HEK293T (cell line): ENCODE measurements around the gene ACOX1.

ENCODE experiments used
- CTCF ChIA-PET: fragments of 350-600 bp; formaldehyde crosslinking; extraction: SDS; loops from one replicate; lab custom pipeline; 2021; ENCODE audit warnings: antibody characterized with exemption, inconsistent platforms; lab: Yijun Ruan, JAX
- POLR2A ChIA-PET: fragments of 350-600 bp; formaldehyde crosslinking; extraction: SDS; loops from one replicate; lab custom pipeline; 2020; ENCODE audit warnings: antibody characterized with exemption, inconsistent platforms; lab: Yijun Ruan, JAX
- DNase-seq: peaks from one replicate; pipeline ENCODE4 v3.0.0; 2012; ENCODE audit warnings: mixed read lengths; ENCODE audit errors: extremely low spot score
- ARNT ChIP-seq: fragments of 450-650 bp; IDR thresholded peaks from 2 replicates; pipeline ENCODE4 v1.6.1; 2017; ENCODE audit warnings: mild to moderate bottlenecking
- BHLHE40 ChIP-seq: fragments of 450-650 bp; IDR thresholded peaks from 2 replicates; pipeline ENCODE4 v1.6.1; 2016; ENCODE audit warnings: mild to moderate bottlenecking, moderate library complexity, borderline replicate concordance
- CTBP1 ChIP-seq: fragments of 450-650 bp; IDR thresholded peaks from 2 replicates; pipeline ENCODE4 v1.6.1; 2016; ENCODE audit warnings: borderline replicate concordance
- ELF4 ChIP-seq: fragments of 450-650 bp; IDR thresholded peaks from 2 replicates; pipeline ENCODE4 v1.6.1; 2017; ENCODE audit warnings: antibody characterized with exemption
- FOXA1 ChIP-seq: fragments of 450-650 bp; IDR thresholded peaks from 2 replicates; pipeline ENCODE4 v1.6.1; 2016; ENCODE audit warnings: mild to moderate bottlenecking
- FOXK2 ChIP-seq: fragments of 450-650 bp; IDR thresholded peaks from 2 replicates; pipeline ENCODE4 v1.6.1; 2016; ENCODE audit warnings: mild to moderate bottlenecking
- FOXM1 ChIP-seq: fragments of 450-650 bp; IDR thresholded peaks from 2 replicates; pipeline ENCODE4 v1.6.1; 2017; ENCODE audit warnings: mild to moderate bottlenecking, borderline replicate concordance
- HDGF ChIP-seq: fragments of 450-650 bp; IDR thresholded peaks from 2 replicates; pipeline ENCODE4 v1.6.1; 2017; ENCODE audit warnings: antibody characterized with exemption, borderline replicate concordance
- L3MBTL2 ChIP-seq: fragments of 450-650 bp; conservative IDR thresholded peaks from 2 replicates; pipeline ENCODE4 v1.6.1; 2016; ENCODE audit warnings: mild to moderate bottlenecking
- LEF1 ChIP-seq: fragments of 450-650 bp; IDR thresholded peaks from 2 replicates; pipeline ENCODE4 v1.6.1; 2017; ENCODE audit warnings: mild to moderate bottlenecking, borderline replicate concordance
- NFRKB ChIP-seq: fragments of 450-650 bp; IDR thresholded peaks from 2 replicates; pipeline ENCODE4 v1.6.1; 2016; ENCODE audit warnings: mild to moderate bottlenecking, moderate library complexity
- PKNOX1 ChIP-seq: fragments of 450-650 bp; IDR thresholded peaks from 2 replicates; pipeline ENCODE4 v1.6.1; 2016
- SP1 ChIP-seq: fragments of 450-650 bp; IDR thresholded peaks from 2 replicates; pipeline ENCODE4 v1.6.1; 2017
- SUZ12 ChIP-seq: fragments of 450-650 bp; IDR thresholded peaks from 2 replicates; pipeline ENCODE4 v1.6.1; 2016; ENCODE audit warnings: mild to moderate bottlenecking
- TARDBP ChIP-seq: fragments of 450-650 bp; IDR thresholded peaks from 2 replicates; pipeline ENCODE4 v1.6.1; 2016
- ZNF384 ChIP-seq: fragments of 450-650 bp; IDR thresholded peaks from 2 replicates; pipeline ENCODE4 v1.6.1; 2016

The ACOX1 gene

GRCh38 chr17:75896415-75897159, 82.4 kb downstream of the ACOX1 start, which contains the start of gene TRIM65:
Gene TRIM65, minus strand, starts transcription at chr17:75896951. Its CDS starts 14 bp downstream, at chr17:75896937.
- DNase-seq, result peak; percentile 88
- TF ChIP-seq ZNF384, result no peak
- no peak for TF ChIP-seq FOXA1
- TF ChIP-seq FOXK2, result no peak
- no peak for TF ChIP-seq TARDBP
- peak; percentile 36; the same call in 1 of the 2 replicates for TF ChIP-seq LEF1
- no peak for TF ChIP-seq HDGF
- peak; percentile 27; the same call in 1 of the 2 replicates for TF ChIP-seq ELF4
- CTCF ChIA-PET, result interaction anchor here (0.5 to 1.9 kb wide), 7 partner anchors 9 to 285 kb away, joined by 3 to 13 read pairs (median 3); partner anchors contain the start of gene MRPL38
- POLR2A ChIA-PET, result interaction anchor here (0.6 to 2.8 kb wide), 20 partner anchors 8 to 798 kb away, joined by 3 to 24 read pairs (median 4); partner anchors contain the start of genes FBF1, MRPL38, TRIM47 and WBP2

- CTCF ChIA-PET, result interaction anchor here (0.6 to 2.2 kb wide), 6 partner anchors 12 to 286 kb away, joined by 3 to 13 read pairs (median 4); no protein-coding TSS in a partner anchor
- TF ChIP-seq FOXA1 (no peak), PKNOX1 (no peak), SP1 (no peak), TARDBP (no peak), L3MBTL2 (no peak), HDGF (no peak), LEF1 (no peak), CTBP1 (no peak), ARNT (no peak), FOXK2 (no peak), BHLHE40 (no peak), SUZ12 (no peak), NFRKB (no peak), FOXM1 (no peak), ELF4 (no peak), ZNF384 (no peak)
- POLR2A ChIA-PET, result interaction anchor here (0.6 to 2.8 kb wide), 11 partner anchors 9 to 797 kb away, joined by 3 to 24 read pairs (median 8); partner anchors contain the start of genes MRPL38, TRIM47 and WBP2
- peak; percentile 51 for DNase-seq
These were observed 83.4 kb downstream of the ACOX1 start for GRCh38 chr17:75895370-75896155.

- ChIA-PET CTCF (interaction anchor here (0.8 to 2.2 kb wide), 2 partner anchors 15 to 17 kb away, joined by 3 to 7 read pairs; no protein-coding TSS in a partner anchor), POLR2A (interaction anchor here (1.0 to 1.7 kb wide), 4 partner anchors 10 to 114 kb away, joined by 4 to 5 read pairs (median 5); partner anchors contain the start of genes MRPL38 and WBP2)
- TF ChIP-seq NFRKB, result no peak
- TF ChIP-seq HDGF, result no peak
- TF ChIP-seq ARNT, result no peak
- no peak for TF ChIP-seq BHLHE40
- TF ChIP-seq L3MBTL2, result no peak
- TF ChIP-seq FOXA1, result no peak
- TF ChIP-seq ELF4, result no peak
- no peak for TF ChIP-seq SUZ12
- TF ChIP-seq ZNF384, result no peak
- TF ChIP-seq CTBP1, result no peak
- TF ChIP-seq LEF1, result no peak
- TF ChIP-seq SP1, result no peak
- no peak for TF ChIP-seq TARDBP
- no peak for TF ChIP-seq FOXK2
- no peak for TF ChIP-seq FOXM1
- DNase-seq, result no peak
These were observed 84.8 kb downstream of the ACOX1 start for GRCh38 chr17:75894049-75894733.

GRCh38 chr17:75893305-75894048, 85.5 kb downstream of the ACOX1 start:
- ChIA-PET POLR2A (interaction anchor here (0.8 to 1.7 kb wide), 5 partner anchors 11 to 114 kb away, joined by 3 to 5 read pairs (median 5); partner anchors contain the start of genes MRPL38 and WBP2), CTCF (interaction anchor here (0.8 to 2.2 kb wide), 3 partner anchors 10 to 16 kb away, joined by 3 to 7 read pairs (median 5); no protein-coding TSS in a partner anchor)

More at GRCh38 chr17:75893305-75894048, 85.5 kb downstream of the ACOX1 start:
- no peak for DNase-seq
- TF ChIP-seq ZNF384 (no peak), SP1 (no peak), ARNT (no peak), NFRKB (no peak), FOXM1 (no peak), FOXA1 (no peak), HDGF (no peak), CTBP1 (no peak), FOXK2 (no peak), TARDBP (no peak), PKNOX1 (no peak)
